Uterus (tissue), 2 donors: ENCODE measurements around the gene TSC2.

Source experiments
- CTCF ChIP-seq, 4 experiments: fragments of 200-600 bp in 2 of 4; fragments of 450-650 bp in 2 of 4; sonication (generic) in 2 of 4; IDR thresholded peaks; one replicate each; pipeline ENCODE4 v1.5.1; 2016 to 2019; ENCODE audit warnings: antibody characterized with exemption in 4 of 4, mild to moderate bottlenecking in 2 of 4, moderate library complexity in 1 of 4
- POLR2A ChIP-seq, 2 donors: fragments of 450-650 bp; IDR thresholded peaks; one replicate each; pipeline ENCODE4 v1.6.1; 2016; ENCODE audit warnings: antibody characterized with exemption in 2 of 2, mild to moderate bottlenecking in 1 of 2, moderate library complexity in 1 of 2

- no peak for TF ChIP-seq CTCF (IDR thresholded peaks at IDR 0.05)
- no peak for TF ChIP-seq POLR2A (IDR thresholded peaks at IDR 0.05)
These were observed 34.3 kb upstream of the TSC2 start for GRCh38 chr16:2013527-2013926.
